ENCODE results near the gene FIGLA. TPM values are rescaled to one million over a fixed set of nuclear protein-coding genes. Genes with fewer than 3 reads are reported as not detected.

FIGLA gene
- total RNA-seq, 2 experiments from 2014 or later = not detected

DNA sequence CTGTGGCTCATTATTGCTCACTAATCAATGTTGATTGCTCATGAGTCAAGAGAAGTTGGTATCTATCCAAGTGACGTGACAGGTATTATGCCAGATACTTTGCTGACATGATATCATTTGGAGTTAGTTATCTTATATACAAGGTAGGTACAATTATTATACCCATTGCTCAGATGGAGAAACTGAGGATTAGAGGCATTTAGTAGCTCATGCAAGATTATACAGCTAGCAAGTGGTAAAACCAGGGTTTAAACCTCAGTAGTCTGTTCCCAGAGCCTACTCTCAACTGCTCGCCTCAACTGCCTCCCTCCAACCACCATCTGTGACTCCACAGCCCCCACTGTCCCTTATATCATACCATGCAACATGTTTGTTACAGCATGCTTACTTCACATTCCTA, 6.1 kb downstream of the FIGLA start:
- no peak overlapping the region for H3K4me3 Mint-ChIP-seq
- intact Hi-C loops (cut with micrococcal nuclease) = no loop called here
- no peak overlapping the region for H3K27ac Mint-ChIP-seq
- ChIA-PET CTCF (interaction anchor here (0.6 to 2.1 kb wide), 4 partner anchors 78 to 480 kb away, joined by 3 to 7 read pairs (median 3); no protein-coding TSS in a partner anchor), POLR2A (no interaction called here)
- H3K36me3 Mint-ChIP-seq = no peaks in the 10 kb centered on the region
- H3K27me3 Mint-ChIP-seq = peaks cover 25% of the 10 kb centered on the region
- no peaks in the 10 kb centered on the region for H3K9me3 Mint-ChIP-seq
- no peak for DNase-seq
- peaks cover 3% of the 10 kb centered on the region for H3K4me1 Mint-ChIP-seq (ENCODE audit: low read depth)

DNA sequence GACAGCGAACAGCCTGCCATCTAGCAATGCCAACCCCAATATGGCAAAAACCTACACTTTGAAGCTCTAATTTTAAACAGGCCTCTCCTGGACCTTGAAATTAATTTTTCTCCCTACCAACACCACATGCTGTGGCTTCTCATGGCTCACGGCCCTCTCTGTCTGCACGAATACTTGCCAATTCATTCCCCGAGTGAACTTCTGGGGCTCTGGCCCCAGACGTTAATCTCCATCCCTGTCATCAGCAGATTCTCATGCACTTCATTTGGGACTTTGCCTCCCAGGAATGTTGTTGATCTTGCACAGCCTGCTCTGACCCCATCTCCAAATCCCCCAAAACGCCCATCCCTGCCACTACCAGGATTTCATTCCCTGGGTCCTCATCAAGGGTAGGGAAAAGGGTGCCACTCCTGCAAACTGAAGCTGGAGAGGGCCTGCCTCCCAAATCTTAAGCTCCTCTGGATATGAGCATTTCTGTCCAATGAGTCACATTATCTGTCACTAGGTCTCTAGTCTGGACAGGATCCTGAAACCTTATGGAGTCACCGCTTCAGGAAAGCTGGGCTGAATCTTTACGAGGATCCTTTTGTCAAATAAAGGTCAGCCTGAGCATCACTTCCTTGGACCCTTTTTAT, 10.4 kb downstream of the FIGLA start:
- POLR2A ChIA-PET = no interaction called here
- CTCF ChIA-PET = interaction anchor here (1.0 kb wide), 1 partner anchor 12 kb away, joined by 3 read pairs; the partner anchor contains the start of gene ADD2
- Mint-ChIP-seq H3K4me3 (no peak overlapping the region), H3K27ac (no peak overlapping the region), H3K9me3 (no peaks in the 10 kb centered on the region), H3K4me1 (ENCODE audit: low read depth) (no peaks in the 10 kb centered on the region), H3K36me3 (no peaks in the 10 kb centered on the region), H3K27me3 (peaks cover 12% of the 10 kb centered on the region)
- DNase-seq = no peak
- intact Hi-C loops (cut with micrococcal nuclease) = no loop called here

DNA sequence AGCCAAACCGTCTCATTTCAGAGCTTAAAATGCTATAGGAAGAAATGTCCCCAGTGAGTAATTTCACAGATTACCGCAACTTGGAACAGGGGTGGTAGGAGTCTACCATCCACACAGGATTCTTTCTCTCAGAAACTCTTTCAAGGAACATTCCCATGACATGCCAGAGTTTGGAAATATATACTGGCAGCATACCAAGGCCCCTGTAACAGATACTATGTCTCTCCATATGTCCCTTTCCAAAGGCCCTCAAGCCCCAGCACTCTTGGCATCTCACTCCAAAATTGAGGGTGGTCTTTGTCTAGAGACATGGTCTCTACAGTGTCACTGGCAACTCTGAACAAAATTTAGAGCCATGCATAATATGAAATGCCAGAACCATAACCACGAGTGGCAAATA, 11.0 kb downstream of the FIGLA start:
- POLR2A ChIA-PET = no interaction called here
- H3K27ac Mint-ChIP-seq = no peak overlapping the region
- intact Hi-C loops (cut with micrococcal nuclease) = no loop called here
- H3K4me3 Mint-ChIP-seq = no peak overlapping the region
- CTCF ChIA-PET = no interaction called here
- no peaks in the 10 kb centered on the region for H3K9me3 Mint-ChIP-seq
- no peaks in the 10 kb centered on the region for H3K36me3 Mint-ChIP-seq
- no peak for DNase-seq
- no peaks in the 10 kb centered on the region for H3K4me1 Mint-ChIP-seq (ENCODE audit: low read depth)
- H3K27me3 Mint-ChIP-seq = peaks cover 17% of the 10 kb centered on the region

DNA sequence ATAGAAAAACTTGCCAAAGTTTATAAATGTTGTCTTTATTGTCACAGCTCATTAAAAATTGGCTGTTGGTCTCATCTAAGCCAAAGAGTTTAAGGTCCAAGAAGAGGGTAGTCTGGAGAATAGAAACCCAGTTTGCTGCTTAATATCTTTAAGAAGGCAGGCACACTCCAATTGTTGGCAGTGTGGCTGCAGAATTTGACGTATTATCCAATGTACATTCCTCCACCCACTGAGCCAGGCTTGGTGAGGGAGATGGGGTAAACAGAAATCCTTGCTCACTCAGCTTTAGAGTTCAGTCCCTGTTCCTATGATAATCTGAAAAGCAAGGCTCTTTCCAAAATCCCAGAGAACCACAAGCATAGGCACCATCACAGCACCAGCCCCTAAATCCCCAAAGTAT, 11.8 kb downstream of the FIGLA start:
- Mint-ChIP-seq H3K4me1 (ENCODE audit: low read depth) (no peaks in the 10 kb centered on the region), H3K27ac (no peak overlapping the region), H3K27me3 (peaks cover 23% of the 10 kb centered on the region), H3K4me3 (no peak overlapping the region), H3K9me3 (no peaks in the 10 kb centered on the region), H3K36me3 (no peaks in the 10 kb centered on the region)
- ChIA-PET POLR2A (no interaction called here), CTCF (interaction anchor here (1.0 to 1.2 kb wide), 2 partner anchors 10 to 170 kb away, joined by 3 to 4 read pairs; no protein-coding TSS in a partner anchor)
- no peak for DNase-seq
- intact Hi-C loops (cut with micrococcal nuclease) = no loop called here

DNA sequence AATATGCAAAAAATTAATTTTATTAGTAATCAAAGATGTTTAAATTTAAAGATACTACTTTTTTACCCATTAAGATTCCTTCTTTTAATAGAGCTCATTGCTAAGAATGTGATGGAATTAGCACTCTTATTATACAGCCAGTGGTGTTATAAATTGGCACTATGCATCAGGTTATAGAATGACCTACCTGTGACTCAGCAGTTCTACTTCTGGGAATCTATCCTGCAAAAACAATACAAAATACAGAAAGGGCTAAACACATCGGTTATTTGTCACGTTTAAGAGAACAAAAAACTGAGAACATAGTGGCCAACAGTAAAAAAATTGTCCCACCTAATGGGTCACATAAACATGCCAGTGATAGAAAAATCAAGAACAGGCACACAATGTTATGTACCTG, 13.0 kb downstream of the FIGLA start:
- Mint-ChIP-seq H3K4me3 (no peak overlapping the region), H3K4me1 (ENCODE audit: low read depth) (no peaks in the 10 kb centered on the region), H3K27ac (no peak overlapping the region), H3K9me3 (no peaks in the 10 kb centered on the region), H3K27me3 (peaks cover 32% of the 10 kb centered on the region), H3K36me3 (no peaks in the 10 kb centered on the region)
- DNase-seq = no peak
- intact Hi-C loops (cut with micrococcal nuclease) = no loop called here
- POLR2A ChIA-PET = no interaction called here
- CTCF ChIA-PET = no interaction called here

DNA sequence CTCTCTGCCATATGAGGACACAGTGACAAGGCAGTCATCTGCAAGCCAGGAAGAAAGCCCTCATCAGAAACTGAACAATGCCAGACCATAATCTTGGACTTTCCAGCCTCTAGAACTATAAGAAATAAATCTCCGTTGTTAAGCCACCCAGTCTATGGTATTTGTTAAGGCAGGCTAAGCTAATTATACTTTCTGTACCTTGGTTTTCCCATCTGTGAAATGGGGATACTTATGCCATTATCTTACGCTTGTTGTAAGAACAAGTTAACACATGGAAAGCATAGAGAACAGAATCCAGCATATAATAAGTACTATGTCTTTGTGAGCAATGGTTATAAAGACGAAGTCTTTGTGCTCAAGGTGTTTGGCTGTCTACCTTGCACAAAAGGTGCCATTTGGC, 14.2 kb downstream of the FIGLA start:
- Mint-ChIP-seq H3K27ac (no peak overlapping the region), H3K4me1 (ENCODE audit: low read depth) (no peaks in the 10 kb centered on the region), H3K27me3 (peaks cover 34% of the 10 kb centered on the region), H3K9me3 (no peaks in the 10 kb centered on the region), H3K4me3 (no peak overlapping the region), H3K36me3 (no peaks in the 10 kb centered on the region)
- DNase-seq = no peak
- CTCF ChIA-PET = interaction anchor here (0.9 kb wide), 1 partner anchor 13 kb away, joined by 3 read pairs; no protein-coding TSS in a partner anchor
- POLR2A ChIA-PET = no interaction called here
- intact Hi-C loops (cut with micrococcal nuclease) = no loop called here

DNA sequence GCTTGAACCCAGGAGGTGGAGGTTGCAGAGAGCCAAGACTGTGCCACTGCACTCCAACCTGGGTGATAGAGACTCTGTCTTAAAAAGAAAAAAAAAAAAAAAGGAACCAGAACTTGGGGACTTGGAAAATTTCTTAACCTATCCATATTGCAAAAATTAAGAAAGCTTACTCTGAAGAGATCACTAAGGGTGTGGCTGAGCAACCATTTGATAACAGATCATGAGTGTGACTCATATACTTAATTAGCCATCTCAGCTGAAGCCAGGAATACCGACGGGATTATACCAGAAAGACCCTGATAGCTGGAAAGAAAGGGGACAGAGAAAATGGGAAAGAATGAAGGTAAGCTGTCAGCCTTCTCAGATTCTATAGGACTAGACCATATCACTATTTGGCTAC, 15.3 kb downstream of the FIGLA start:
- CTCF ChIA-PET = interaction anchor here (1.4 to 1.8 kb wide), 2 partner anchors 14 to 86 kb away, joined by 3 to 7 read pairs; no protein-coding TSS in a partner anchor
- no peaks in the 10 kb centered on the region for H3K36me3 Mint-ChIP-seq
- POLR2A ChIA-PET = no interaction called here
- no peak overlapping the region for H3K27ac Mint-ChIP-seq
- no peak overlapping the region for H3K4me3 Mint-ChIP-seq
- no peaks in the 10 kb centered on the region for H3K9me3 Mint-ChIP-seq
- no peaks in the 10 kb centered on the region for H3K4me1 Mint-ChIP-seq (ENCODE audit: low read depth)
- intact Hi-C loops (cut with micrococcal nuclease) = no loop called here
- H3K27me3 Mint-ChIP-seq = peaks cover 39% of the 10 kb centered on the region
- no peak for DNase-seq

DNA sequence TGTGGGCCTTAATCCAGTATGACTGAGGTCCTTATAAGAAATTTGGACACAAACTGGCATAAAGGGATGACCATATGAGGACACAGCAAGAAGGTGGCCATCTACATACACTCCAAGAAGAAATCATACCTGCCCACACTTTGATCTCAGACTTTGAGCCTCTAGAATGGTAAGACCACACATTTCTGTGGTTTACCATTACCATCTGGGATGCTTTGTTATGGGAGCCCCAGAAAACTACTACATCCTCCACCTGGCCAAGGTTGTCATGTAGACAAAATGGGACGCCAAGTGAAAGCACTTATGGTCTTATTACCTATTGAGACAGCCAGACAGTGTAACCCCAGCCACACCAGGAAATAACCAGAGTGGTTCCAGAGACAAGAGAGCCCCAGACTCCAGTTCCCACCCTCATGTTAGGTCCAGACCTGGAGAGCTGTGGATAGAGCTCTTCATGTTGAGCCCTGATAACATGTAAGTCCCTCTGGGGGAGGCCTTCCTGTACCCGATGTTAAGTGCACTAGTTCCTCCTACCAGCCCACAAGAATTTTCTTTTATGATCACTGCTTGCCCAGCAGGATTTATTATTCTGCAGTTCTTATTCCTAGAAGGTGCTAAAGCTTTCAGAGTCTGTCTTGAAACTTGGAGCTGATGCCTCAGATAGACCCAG, 17.8 kb downstream of the FIGLA start:
- no peak overlapping the region for H3K27ac Mint-ChIP-seq
- peaks cover 5% of the 10 kb centered on the region for H3K4me1 Mint-ChIP-seq (ENCODE audit: low read depth)
- H3K36me3 Mint-ChIP-seq = peaks cover 2% of the 10 kb centered on the region
- intact Hi-C loops (cut with micrococcal nuclease) = no loop called here
- H3K9me3 Mint-ChIP-seq = no peaks in the 10 kb centered on the region
- H3K27me3 Mint-ChIP-seq = peaks cover 51% of the 10 kb centered on the region
- H3K4me3 Mint-ChIP-seq = no peak overlapping the region
- no peak for DNase-seq
- ChIA-PET POLR2A (no interaction called here), CTCF (no interaction called here)

DNA sequence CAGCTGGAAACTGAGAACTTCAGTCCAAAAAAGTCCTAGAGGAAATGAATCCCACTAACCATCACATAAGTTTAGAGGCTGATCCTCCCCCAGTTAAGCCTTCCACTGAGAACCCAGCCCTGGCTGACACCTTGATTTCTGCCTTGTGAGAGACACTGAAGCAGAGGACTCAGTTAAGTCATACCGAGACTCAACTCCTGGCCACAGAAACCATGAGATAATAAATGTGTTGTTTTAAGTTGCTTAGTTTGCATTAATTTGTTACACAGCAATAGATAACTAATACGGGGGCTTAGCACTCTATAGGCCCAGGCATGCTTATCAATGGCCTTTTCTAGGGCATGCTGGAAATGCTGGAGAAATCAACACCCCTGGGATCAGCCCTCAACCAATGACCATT, 19.0 kb downstream of the FIGLA start:
- CTCF ChIA-PET = interaction anchor here (0.6 kb wide), 1 partner anchor 527 kb away, joined by 3 read pairs; no protein-coding TSS in a partner anchor
- POLR2A ChIA-PET = no interaction called here
- Mint-ChIP-seq H3K9me3 (no peaks in the 10 kb centered on the region), H3K27me3 (peaks cover 54% of the 10 kb centered on the region), H3K27ac (no peak overlapping the region), H3K36me3 (peaks cover 2% of the 10 kb centered on the region), H3K4me3 (no peak overlapping the region), H3K4me1 (ENCODE audit: low read depth) (peaks cover 11% of the 10 kb centered on the region)
- no peak for DNase-seq
- intact Hi-C loops (cut with micrococcal nuclease) = no loop called here

DNA sequence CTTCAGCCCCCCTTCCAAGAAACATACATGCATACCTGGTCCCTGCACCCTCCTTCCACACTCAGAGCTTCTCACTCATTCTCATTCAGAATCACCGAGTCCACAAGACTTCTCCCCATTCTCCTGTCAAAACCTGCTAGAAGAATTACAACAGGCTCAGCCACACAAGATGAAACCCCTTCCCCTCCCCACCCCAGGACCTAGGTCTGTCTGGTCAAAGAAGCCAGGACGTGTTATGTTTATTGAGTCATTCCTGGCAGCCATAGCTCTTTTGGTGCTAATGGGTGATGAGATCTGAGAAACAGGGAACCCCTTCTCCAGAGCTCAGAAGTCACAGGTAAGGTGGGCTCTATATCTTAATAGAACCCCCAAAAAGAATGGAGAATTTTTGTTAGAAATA, 21.0 kb downstream of the FIGLA start:
- no peak for DNase-seq
- Mint-ChIP-seq H3K4me1 (ENCODE audit: low read depth) (peaks cover 12% of the 10 kb centered on the region), H3K27me3 (peaks cover 58% of the 10 kb centered on the region), H3K27ac (no peak overlapping the region), H3K9me3 (no peaks in the 10 kb centered on the region), H3K4me3 (no peak overlapping the region), H3K36me3 (peaks cover 2% of the 10 kb centered on the region)
- ChIA-PET CTCF (interaction anchor here (1.2 to 2.2 kb wide), 6 partner anchors 16 to 466 kb away, joined by 4 to 8 read pairs (median 7); no protein-coding TSS in a partner anchor), POLR2A (no interaction called here)
- intact Hi-C loops (cut with micrococcal nuclease) = no loop called here

DNA sequence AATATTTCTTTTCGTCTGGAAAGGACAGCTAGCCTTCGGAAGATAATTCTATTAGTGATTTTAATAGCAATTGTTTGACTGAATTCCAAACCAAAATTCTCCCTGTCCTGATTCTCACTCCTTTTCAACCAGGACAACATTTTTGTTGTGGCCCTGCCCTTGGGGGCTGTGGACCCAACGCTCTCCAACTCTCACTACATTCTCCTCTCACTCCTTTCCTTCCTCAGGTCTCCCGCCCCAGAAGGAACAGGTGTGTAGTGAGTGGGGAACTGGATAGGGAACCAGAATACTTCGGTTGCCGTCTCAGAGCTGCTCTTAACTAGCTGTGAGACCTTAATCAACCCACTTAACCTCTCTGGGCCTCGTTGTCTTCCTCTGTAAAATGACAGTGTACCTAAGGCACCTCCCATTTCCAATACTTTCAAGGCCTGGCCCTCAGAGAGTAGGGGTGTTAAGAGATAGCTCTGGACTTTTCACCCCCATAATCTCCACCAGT, 21.8 kb downstream of the FIGLA start:
- Mint-ChIP-seq H3K4me1 (ENCODE audit: low read depth) (peaks cover 12% of the 10 kb centered on the region), H3K27ac (no peak overlapping the region), H3K9me3 (no peaks in the 10 kb centered on the region), H3K4me3 (peak overlapping the region; percentile 55), H3K36me3 (peaks cover 2% of the 10 kb centered on the region), H3K27me3 (peaks cover 54% of the 10 kb centered on the region)
- ChIA-PET CTCF (interaction anchor here (1.2 to 2.2 kb wide), 6 partner anchors 17 to 465 kb away, joined by 4 to 8 read pairs (median 7); no protein-coding TSS in a partner anchor), POLR2A (interaction anchor here (0.6 kb wide), 1 partner anchor 12 kb away, joined by 3 read pairs; no protein-coding TSS in a partner anchor)
- intact Hi-C loops (cut with micrococcal nuclease) = no loop called here
- DNase-seq = no peak

DNA sequence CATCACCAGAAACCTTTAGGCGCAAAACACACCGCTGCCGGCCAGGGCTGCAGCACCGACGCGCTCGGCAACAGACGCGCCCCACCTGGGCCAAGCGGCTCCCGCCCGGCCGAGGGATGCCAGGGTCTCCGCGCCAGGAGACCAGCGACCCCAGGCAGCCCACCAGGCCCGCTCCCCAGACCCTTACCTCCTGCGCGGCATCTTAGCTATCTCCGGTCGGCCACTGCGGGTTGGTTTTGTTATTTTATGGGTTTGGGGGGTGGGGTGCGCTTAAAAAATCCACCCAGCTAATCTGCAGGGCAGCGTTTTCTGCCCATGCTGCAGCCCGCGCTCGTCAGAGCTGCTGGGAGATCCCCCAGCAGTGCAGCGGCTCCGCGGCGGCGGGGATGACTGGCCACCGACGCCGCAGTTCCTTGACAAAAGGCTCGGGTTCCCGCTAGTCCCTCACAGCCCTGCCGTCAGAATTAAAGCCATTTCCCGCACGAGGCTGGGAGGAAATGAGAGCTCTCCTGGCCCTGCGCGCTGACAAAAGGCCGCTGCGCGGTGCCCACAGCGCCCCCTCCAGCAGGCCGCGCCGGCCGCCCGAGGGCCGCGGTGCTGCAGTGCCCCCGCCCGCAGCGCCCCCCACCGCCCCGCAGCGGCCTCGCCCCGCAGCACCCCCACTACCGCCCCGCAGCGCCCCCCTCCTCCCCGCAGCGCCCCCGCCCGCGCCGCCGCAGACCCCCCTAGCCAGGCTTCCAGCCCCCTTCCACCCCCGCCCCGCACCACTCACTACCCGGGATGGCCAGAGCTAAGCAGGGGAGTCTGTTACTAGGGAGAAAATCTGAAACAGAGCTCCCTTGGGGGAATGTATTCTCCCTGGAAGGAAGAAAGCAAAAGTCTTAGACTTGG, 22.5 kb downstream of the FIGLA start, which contains the start of gene ADD2:
TSS of gene ADD2 (minus strand) at position 502 of the 891 bp plus-strand sequence. CDS start 61,792 bp downstream, outside the sequence.
- peaks cover 48% of the 10 kb centered on the region for H3K27me3 Mint-ChIP-seq
- ChIA-PET CTCF (interaction anchor here (0.7 to 2.2 kb wide), 8 partner anchors 13 to 464 kb away, joined by 3 to 8 read pairs (median 6); no protein-coding TSS in a partner anchor), POLR2A (interaction anchor here (0.6 kb wide), 1 partner anchor 13 kb away, joined by 3 read pairs; no protein-coding TSS in a partner anchor)
- peaks cover 12% of the 10 kb centered on the region for H3K4me1 Mint-ChIP-seq (ENCODE audit: low read depth)
- peak; percentile 87 for DNase-seq
- intact Hi-C loops (cut with micrococcal nuclease) = no loop called here
- H3K4me3 Mint-ChIP-seq = peak within 1 kb of the TSS; percentile 79
- H3K27ac Mint-ChIP-seq = peak within 1 kb of the TSS; percentile 23
- peaks cover 2% of the 10 kb centered on the region for H3K36me3 Mint-ChIP-seq
- H3K9me3 Mint-ChIP-seq = no peaks in the 10 kb centered on the region
